Adrenal gland (tissue), 12 donors: ENCODE results near the gene FOXP3. TPM values are rescaled to one million over a fixed set of nuclear protein-coding genes. Genes with fewer than 3 reads are reported as not detected.

Experiments
- DNase-seq, 7 donors: peaks; one replicate each; pipeline ENCODE4 v3.0.0-alpha.2; 2019 to 2020
- H3K27ac ChIP-seq, 5 donors: fragments of 200-600 bp; sonication (generic) in 4 of 5; 1 replicate in 3 of 5; 2 replicates in 2 of 5; pipeline versions ENCODE4 v1.5.1 to v1.8.0; 2016 to 2020; ENCODE audit warnings: mild to moderate bottlenecking in 1 of 5
- H3K27me3 ChIP-seq: fragments of 200-600 bp; 2 replicates; pipeline ENCODE4 v1.8.0; 2021
- H3K36me3 ChIP-seq, 2 donors: fragments of 200-600 bp; replicated peaks in 1 of 2; 1 replicate in 1 of 2; 2 replicates in 1 of 2; pipeline versions ENCODE4 v1.5.1 to v1.8.0; 2018 to 2022
- H3K4me1 ChIP-seq, 2 donors: fragments of 200-600 bp; replicated peaks in 1 of 2; 1 replicate in 1 of 2; 2 replicates in 1 of 2; pipeline versions ENCODE4 v1.5.1 to v1.8.0; 2018 to 2021
- H3K4me3 ChIP-seq, 4 donors: fragments of 200-600 bp; sonication (generic) in 3 of 4; one replicate each; pipeline ENCODE4 v1.5.1; 2016 to 2018
- H3K9me3 ChIP-seq, 3 donors: fragments of 200-600 bp; sonication (generic) in 1 of 3; replicated peaks in 1 of 3; 1 replicate in 2 of 3; 2 replicates in 1 of 3; pipeline versions ENCODE4 v1.5.1 to v1.8.0; 2016 to 2021
- POLR2A ChIP-seq, 2 donors: fragments of 450-650 bp; IDR thresholded peaks; one replicate each; pipeline ENCODE4 v1.6.1; 2017; ENCODE audit warnings: antibody characterized with exemption in 2 of 2, mild to moderate bottlenecking in 2 of 2, moderate library complexity in 1 of 2
- WGBS, 4 donors: extraction: QIAGEN DNeasy Blood & Tissue Kit in 2 of 4; methylation state at CpG; one replicate each; pipeline versions ENCODE4 v1.1.5 to v1.1.7; 2013 to 2017; 5-methylcytosine and 5-hydroxymethylcytosine counted together
- intact Hi-C, 2 donors: fragments of 100-400 bp; cut with DNase I; formaldehyde crosslinking; loops; one replicate each; pipeline versions ENCODE4 v1.14.1 to v1.15.0; 2022 to 2023
- polyA plus RNA-seq, 3 donors: library from polyadenylated mRNA; stranded (reverse); fragments of 200-250 nt in 2 of 3; fragments of 350-450 nt in 1 of 3; fragmentation: Illumina TruSeq in 1 of 3; extraction: RNeasy Lipid Tissue Mini Kit (QIAGEN cat#74804) in 1 of 3; gene quantifications; one replicate each; pipeline ENCODE4 v1.2.3, GENCODE V29; 2013 to 2014
- total RNA-seq, 9 donors: library from RNA; depleted of rRNA in 4 of 9; stranded (reverse); fragments of >200 nt in 4 of 9; fragments of 120-200 nt in 1 of 9; fragmentation: NEBNext Ultra II Directional in 1 of 9; extraction: Animal tissue kit (Norgen Biotek cat#: 25700) in 1 of 9; gene quantifications; one replicate each; pipeline versions ENCODE4 v1.1.0 to v1.2.4, GENCODE V29; 2013 to 2023
- TF ChIP-seq, protein P1 (sequence below), 6 experiments: fragments of 450-650 bp in 4 of 6; fragments of 200-600 bp in 2 of 6; sonication (generic) in 1 of 6; IDR thresholded peaks; 1 replicate in 5 of 6; 2 replicates in 1 of 6; pipeline versions ENCODE4 v1.5.1 to v1.8.0; 2016 to 2021; ENCODE audit warnings: antibody characterized with exemption in 6 of 6, mild to moderate bottlenecking in 2 of 6, moderate library complexity in 1 of 6
- donor health status: healthy with polysubstance abuse.
- donor health status: Bipolar disorder and iron deficiency.
- donor health status: DM: yes; HTN: yes; CAD: no.
- donor health status: DM: no; HTN: no; CAD: no.
- donor health status: DM: no; HTN: no; CAD: no.
- donor health status: DM: yes; HTN: yes; CAD: no.

FOXP3 gene
- total and polyA plus RNA-seq, 12 donors: 0.14 to 0.53 (median 0.26) TPM; not detected in 4

DNA sequence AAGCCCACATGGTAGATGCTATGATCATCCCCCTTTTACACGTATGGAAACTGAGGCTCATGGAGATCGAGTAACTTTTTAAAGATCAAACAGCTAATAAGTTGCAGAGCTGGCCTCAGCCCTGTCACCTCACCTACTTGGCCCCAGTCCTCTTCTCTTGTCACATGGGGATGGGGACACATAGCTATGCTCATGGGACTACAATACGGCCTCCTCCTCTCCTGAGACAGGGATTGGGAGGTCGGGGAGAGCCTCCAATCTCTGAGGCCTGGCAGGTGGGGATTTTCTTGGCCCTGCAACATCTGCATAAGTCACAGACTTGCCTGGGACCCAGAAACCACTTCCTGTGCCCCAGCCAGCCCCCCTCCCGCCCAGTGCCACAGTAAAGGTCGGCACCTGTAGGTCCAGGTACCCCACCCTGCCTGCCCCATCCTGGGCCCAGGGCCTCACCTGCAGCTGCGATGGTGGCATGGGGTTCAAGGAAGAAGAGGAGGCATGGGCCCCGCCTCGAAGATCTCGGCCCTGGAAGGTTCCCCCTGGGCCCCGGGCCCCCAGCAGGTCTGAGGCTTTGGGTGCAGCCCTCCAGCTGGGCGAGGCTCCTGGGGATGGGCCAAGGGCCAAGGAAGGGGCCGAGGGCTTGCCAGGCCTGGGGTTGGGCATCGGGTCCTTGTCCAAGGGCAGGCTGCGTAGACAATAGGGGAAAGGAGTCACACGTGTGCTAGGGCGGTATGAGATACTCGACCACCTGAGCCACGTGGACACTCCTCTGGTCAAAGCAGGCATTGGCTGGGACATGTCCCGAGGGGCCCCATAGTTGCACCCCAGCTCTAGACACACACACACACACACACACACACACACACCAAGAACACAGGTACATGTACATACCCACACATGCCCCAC is 6.4 kb downstream of the FOXP3 start:
- H3K4me1 ChIP-seq: no peaks in the 10 kb centered on the region
- H3K27ac ChIP-seq: no peak overlapping the region
- intact Hi-C loops: no loop called here
- H3K27me3 ChIP-seq: peaks cover 4% of the 10 kb centered on the region
- TF ChIP-seq, protein P1, sequence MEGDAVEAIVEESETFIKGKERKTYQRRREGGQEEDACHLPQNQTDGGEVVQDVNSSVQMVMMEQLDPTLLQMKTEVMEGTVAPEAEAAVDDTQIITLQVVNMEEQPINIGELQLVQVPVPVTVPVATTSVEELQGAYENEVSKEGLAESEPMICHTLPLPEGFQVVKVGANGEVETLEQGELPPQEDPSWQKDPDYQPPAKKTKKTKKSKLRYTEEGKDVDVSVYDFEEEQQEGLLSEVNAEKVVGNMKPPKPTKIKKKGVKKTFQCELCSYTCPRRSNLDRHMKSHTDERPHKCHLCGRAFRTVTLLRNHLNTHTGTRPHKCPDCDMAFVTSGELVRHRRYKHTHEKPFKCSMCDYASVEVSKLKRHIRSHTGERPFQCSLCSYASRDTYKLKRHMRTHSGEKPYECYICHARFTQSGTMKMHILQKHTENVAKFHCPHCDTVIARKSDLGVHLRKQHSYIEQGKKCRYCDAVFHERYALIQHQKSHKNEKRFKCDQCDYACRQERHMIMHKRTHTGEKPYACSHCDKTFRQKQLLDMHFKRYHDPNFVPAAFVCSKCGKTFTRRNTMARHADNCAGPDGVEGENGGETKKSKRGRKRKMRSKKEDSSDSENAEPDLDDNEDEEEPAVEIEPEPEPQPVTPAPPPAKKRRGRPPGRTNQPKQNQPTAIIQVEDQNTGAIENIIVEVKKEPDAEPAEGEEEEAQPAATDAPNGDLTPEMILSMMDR (IDR thresholded peaks at IDR 0.05): no peak
- TF ChIP-seq POLR2A (IDR thresholded peaks at IDR 0.05): no peak
- no peaks in the 10 kb centered on the region for H3K9me3 ChIP-seq
- H3K36me3 ChIP-seq: no peaks in the 10 kb centered on the region
- 60 to 78% (median 77%) methylated on average over 8 to 20 of the region's 20 CpGs for WGBS, 4 donors
- DNase-seq: no peak
- H3K4me3 ChIP-seq: no peak overlapping the region

DNA sequence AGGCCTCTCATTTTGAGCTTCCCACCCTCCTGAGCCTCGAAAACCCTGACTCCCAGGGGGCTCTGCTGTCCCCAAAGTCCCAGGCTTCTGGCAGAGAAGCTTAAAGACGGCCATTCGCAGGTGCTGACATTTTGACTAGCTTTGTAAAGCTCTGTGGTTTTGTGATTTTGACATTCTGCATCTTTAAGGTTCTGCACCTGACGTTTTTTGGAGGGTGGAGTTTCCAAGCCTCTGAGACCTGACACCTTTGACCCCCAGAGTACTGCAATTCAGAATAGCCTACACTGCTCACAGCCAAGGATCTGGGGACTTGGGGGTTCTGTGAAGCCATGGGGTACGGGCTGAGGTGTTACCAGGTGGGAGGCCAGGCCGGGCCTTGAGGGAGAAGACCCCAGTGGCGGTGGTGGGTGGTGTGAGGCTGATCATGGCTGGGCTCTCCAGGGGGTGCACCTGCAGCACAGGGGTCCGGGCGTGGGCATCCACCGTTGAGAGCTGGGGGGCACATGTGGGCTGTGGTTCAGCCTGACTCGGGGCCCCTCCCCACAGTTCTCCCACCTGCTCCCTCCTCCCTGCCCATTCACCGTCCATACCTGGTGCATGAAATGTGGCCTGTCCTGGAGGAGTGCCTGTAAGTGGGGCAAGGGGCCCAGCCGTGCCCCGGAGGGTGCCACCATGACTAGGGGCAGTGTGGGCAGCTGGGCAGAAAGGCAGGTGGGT is 7.3 kb downstream of the FOXP3 start:
- H3K4me1 ChIP-seq: no peaks in the 10 kb centered on the region
- TF ChIP-seq, protein P1 (IDR thresholded peaks at IDR 0.05): no peak
- TF ChIP-seq POLR2A (IDR thresholded peaks at IDR 0.05): no peak
- WGBS, 4 donors: 71 to 84% (median 79%) methylated on average over 3 to 14 of the region's 14 CpGs
- H3K27ac ChIP-seq: no peak overlapping the region
- intact Hi-C loops: no loop called here
- H3K36me3 ChIP-seq: no peaks in the 10 kb centered on the region
- DNase-seq: no peak
- H3K9me3 ChIP-seq: no peaks in the 10 kb centered on the region
- no peak overlapping the region for H3K4me3 ChIP-seq
- peaks cover 4% of the 10 kb centered on the region for H3K27me3 ChIP-seq

DNA sequence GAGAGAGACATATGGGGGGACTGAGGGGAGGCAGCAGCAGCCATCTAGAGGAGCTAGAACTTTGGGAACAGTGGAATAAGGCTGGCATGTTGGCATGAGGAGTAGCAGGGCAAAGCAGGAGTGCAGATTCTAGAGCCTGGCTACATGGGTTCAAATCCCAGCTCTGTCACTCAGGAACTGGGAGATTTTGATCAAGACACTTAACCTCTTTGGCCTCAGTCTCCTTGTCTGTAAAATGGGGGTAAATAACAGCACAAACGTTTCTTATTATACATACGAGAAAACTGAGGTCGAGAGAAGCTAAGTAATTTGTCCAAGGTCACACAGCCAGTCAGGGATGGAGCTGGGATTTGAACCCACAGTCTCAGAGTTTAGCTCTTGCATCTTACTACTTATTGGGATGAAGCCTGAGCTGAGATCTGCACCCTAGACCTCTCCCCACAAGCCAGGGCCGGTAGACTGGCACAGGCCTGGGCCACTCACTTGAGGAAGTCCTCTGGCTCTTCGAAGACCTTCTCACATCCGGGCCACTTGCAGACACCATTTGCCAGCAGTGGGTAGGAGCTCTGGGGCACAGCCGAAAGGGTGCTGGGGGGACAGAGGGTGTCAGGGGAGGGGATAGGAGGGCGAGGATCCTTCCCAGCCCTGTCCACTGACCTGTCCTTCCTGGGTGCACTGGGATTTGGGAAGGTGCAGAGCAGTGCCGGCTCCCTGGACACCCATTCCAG is 8.1 kb downstream of the FOXP3 start:
- no peaks in the 10 kb centered on the region for H3K36me3 ChIP-seq
- intact Hi-C loops: no loop called here
- H3K27ac ChIP-seq: no peak overlapping the region
- TF ChIP-seq, protein P1 (IDR thresholded peaks at IDR 0.05): no peak
- TF ChIP-seq POLR2A (IDR thresholded peaks at IDR 0.05): no peak
- no peaks in the 10 kb centered on the region for H3K9me3 ChIP-seq
- no peaks in the 10 kb centered on the region for H3K4me1 ChIP-seq
- no peak overlapping the region for H3K4me3 ChIP-seq
- 64 to 79% (median 71%) methylated on average over 7 to 9 of the region's 9 CpGs; no CpG with 5 or more reads in 1 of the 4 donors for WGBS, 4 donors
- no peak for DNase-seq
- peaks cover 4% of the 10 kb centered on the region for H3K27me3 ChIP-seq

DNA sequence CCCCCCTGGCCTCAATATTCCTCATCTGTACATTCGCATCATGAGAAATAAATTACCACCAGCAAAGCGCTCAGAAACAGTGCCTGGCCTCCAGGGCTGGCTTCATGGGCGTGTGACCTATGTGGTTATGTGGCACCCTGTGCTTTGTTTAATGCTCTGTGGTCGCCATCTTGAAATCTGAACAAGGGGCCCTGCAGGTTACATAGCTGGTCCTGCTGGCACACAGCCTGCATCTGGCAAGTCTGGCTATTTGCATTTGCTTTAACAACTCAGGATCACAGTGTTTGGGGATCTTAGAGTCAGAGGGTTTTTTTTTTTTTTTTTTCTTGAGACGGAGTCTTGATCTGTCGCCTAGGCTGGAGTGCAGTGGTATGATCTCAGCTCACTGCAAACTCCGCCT is 9.9 kb downstream of the FOXP3 start:
- 79 to 97% (median 88%) methylated on average over 7 of the region's 7 CpGs for WGBS, 4 donors
- intact Hi-C loops: no loop called here

More for the DNA sequence above, 9.9 kb downstream of the FOXP3 start:
- Histone ChIP-seq H3K9me3 (no peaks in the 10 kb centered on the region), H3K36me3 (no peaks in the 10 kb centered on the region), H3K4me1 (no peaks in the 10 kb centered on the region), H3K4me3 (no peak overlapping the region), H3K27ac (no peak overlapping the region), H3K27me3 (peaks cover 4% of the 10 kb centered on the region)
- no peak for TF ChIP-seq POLR2A (IDR thresholded peaks at IDR 0.05)
- TF ChIP-seq, protein P1 (IDR thresholded peaks at IDR 0.05): no peak
- DNase-seq: no peak
